ENCODE data around the gene KCNN3. TPM values are rescaled to one million over a fixed set of nuclear protein-coding genes. Genes with fewer than 3 reads are reported as not detected.

KCNN3 gene
- total and polyA plus RNA-seq, 2 of the 13 experiments (the other 11 are each of a cell fraction or from before 2014, with no cell fraction given), result not detected

- no peak for TF ChIP-seq ZNF230 (CRISPR knock-in tag; IDR thresholded peaks at IDR 0.05)
- no peak for TF ChIP-seq ZNF17 (CRISPR knock-in tag; IDR thresholded peaks at IDR 0.05)
- no peak for TF ChIP-seq MXD4 (CRISPR knock-in tag; IDR thresholded peaks at IDR 0.05)
- TF ChIP-seq ZHX1 (CRISPR knock-in tag; IDR thresholded peaks at IDR 0.05; ENCODE audit: low read depth), result no peak
- no peak for TF ChIP-seq FUBP1 (CRISPR knock-in tag; IDR thresholded peaks at IDR 0.05; ENCODE audit: borderline replicate concordance)
- TF ChIP-seq ZNF260 (CRISPR knock-in tag; IDR thresholded peaks at IDR 0.05; ENCODE audit: borderline replicate concordance, low read depth), result no peak
- TF ChIP-seq ZGPAT (CRISPR knock-in tag; IDR thresholded peaks at IDR 0.05), result peak; percentile 41; the same call in 1 of the 2 replicates
- TF ChIP-seq SATB2 (CRISPR knock-in tag; IDR thresholded peaks at IDR 0.05), result no peak
- no peak for TF ChIP-seq ZFP62 (CRISPR knock-in tag; IDR thresholded peaks at IDR 0.05)
- no peak for TF ChIP-seq AGO2 (optimal IDR thresholded peaks at IDR 0.05; ENCODE audit: low read depth, low read length)
- no peak for TF ChIP-seq CBX5 (CRISPR knock-in tag; IDR thresholded peaks at IDR 0.05; ENCODE audit: borderline replicate concordance)
- no peak for TF ChIP-seq XBP1 (CRISPR knock-in tag; IDR thresholded peaks at IDR 0.05)
- TF ChIP-seq ELF3 (CRISPR knock-in tag; IDR thresholded peaks at IDR 0.05), result 0 out of 2 replicates have a peak, but pooled peaks have one; percentile 28
- no peak for TF ChIP-seq HNRNPUL1 (IDR thresholded peaks at IDR 0.05; ENCODE audit: low read depth, low read length)
- TF ChIP-seq ZNF747 (CRISPR knock-in tag; IDR thresholded peaks at IDR 0.05; ENCODE audit: borderline replicate concordance), result no peak
- no peak for TF ChIP-seq ZNF713 (CRISPR knock-in tag; IDR thresholded peaks at IDR 0.05)
- TF ChIP-seq ZNF30 (CRISPR knock-in tag; IDR thresholded peaks at IDR 0.05), result no peak
- TF ChIP-seq ZSCAN21 (CRISPR knock-in tag; IDR thresholded peaks at IDR 0.05; ENCODE audit: borderline replicate concordance), result no peak
- peak; percentile 60; the same call in 1 of the 2 replicates for TF ChIP-seq ZNF891 (CRISPR knock-in tag; IDR thresholded peaks at IDR 0.05)
- TF ChIP-seq YEATS4 (CRISPR knock-in tag; IDR thresholded peaks at IDR 0.05; ENCODE audit: borderline replicate concordance), result no peak
- no peak for TF ChIP-seq ZNF792 (CRISPR knock-in tag; IDR thresholded peaks at IDR 0.05)
- no peak for TF ChIP-seq ZNF101 (CRISPR knock-in tag; IDR thresholded peaks at IDR 0.05; ENCODE audit: borderline replicate concordance, low read depth)
- TF ChIP-seq SRSF4 (IDR thresholded peaks at IDR 0.05; ENCODE audit: low read depth, low read length, poor library complexity, severe bottlenecking), result no peak
- no peak for TF ChIP-seq ZNF136 (CRISPR knock-in tag; IDR thresholded peaks at IDR 0.05; ENCODE audit: low read depth)
- TF ChIP-seq NR2F6 (IDR thresholded peaks at IDR 0.05), result peak; percentile 87
- peak; percentile 90 for TF ChIP-seq NR2F6 (CRISPR knock-in tag; IDR thresholded peaks at IDR 0.05)
- no peak for TF ChIP-seq ATF1 (CRISPR knock-in tag; IDR thresholded peaks at IDR 0.05)
- TF ChIP-seq MXI1 (IDR thresholded peaks at IDR 0.05; ENCODE audit: borderline replicate concordance, low read depth, low read length), result no peak
Measured at GRCh38 chr1:154877370-154877974, 7.4 kb upstream of the KCNN3 start (continued).

Data from HepG2 (cell line).